Measurements from ENCODE around the gene SSTR5. TPM values are rescaled to one million over a fixed set of nuclear protein-coding genes. Genes with fewer than 3 reads are reported as not detected.

Gene SSTR5
- total RNA-seq, 4 donors from 2014 or later, result not detected

DNA sequence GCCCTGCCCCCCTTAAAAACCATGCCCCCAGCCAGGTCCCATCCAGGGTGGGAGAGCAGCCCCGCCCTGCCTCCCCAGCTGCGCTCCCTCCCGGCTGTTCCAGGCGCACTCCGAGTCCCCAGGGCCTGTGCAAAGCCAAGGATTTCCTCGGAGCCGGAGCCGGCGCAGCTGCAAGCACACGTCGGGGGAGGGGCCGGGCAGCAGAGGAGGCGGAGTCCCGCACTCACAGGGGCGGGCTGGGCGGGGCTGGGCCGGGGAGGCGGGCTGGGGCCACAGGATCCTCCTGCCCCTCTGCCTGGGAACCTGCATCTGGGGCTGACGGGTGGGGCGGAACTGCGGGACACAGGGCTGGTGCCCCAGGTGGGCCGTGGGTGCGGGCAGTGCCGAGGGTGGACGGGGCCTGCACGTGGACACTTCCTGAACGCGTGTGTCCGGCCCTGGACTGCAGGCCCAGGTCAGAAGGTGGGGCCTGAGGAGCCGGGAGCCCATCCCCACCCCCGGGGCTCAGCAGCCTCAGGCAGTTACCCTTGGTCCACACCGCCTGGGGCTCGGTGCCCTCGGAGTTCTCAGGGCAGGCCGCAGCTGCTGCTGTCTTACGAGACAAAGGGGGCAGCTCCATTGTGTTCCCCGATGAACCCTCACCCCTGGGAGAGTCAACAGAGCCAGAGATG lies 24.0 kb upstream of the SSTR5 start:
- Histone ChIP-seq H3K4me1 (peaks cover 0 to 7% of the 10 kb centered on the region in 2 donors), H3K27ac (no peak overlapping the region), H3K9me3 (no peaks in the 10 kb centered on the region), H3K4me3 (no peak overlapping the region), H3K27me3 (peaks cover 9 to 31% of the 10 kb centered on the region in 2 donors), H3K36me3 (no peaks in the 10 kb centered on the region)
- intact Hi-C loops (cut with DNase I; ENCODE audit: low total_unique reads), result no loop called here
- no peak for TF ChIP-seq POLR2A (IDR thresholded peaks at IDR 0.05)
- TF ChIP-seq, protein P1, sequence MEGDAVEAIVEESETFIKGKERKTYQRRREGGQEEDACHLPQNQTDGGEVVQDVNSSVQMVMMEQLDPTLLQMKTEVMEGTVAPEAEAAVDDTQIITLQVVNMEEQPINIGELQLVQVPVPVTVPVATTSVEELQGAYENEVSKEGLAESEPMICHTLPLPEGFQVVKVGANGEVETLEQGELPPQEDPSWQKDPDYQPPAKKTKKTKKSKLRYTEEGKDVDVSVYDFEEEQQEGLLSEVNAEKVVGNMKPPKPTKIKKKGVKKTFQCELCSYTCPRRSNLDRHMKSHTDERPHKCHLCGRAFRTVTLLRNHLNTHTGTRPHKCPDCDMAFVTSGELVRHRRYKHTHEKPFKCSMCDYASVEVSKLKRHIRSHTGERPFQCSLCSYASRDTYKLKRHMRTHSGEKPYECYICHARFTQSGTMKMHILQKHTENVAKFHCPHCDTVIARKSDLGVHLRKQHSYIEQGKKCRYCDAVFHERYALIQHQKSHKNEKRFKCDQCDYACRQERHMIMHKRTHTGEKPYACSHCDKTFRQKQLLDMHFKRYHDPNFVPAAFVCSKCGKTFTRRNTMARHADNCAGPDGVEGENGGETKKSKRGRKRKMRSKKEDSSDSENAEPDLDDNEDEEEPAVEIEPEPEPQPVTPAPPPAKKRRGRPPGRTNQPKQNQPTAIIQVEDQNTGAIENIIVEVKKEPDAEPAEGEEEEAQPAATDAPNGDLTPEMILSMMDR (IDR thresholded peaks at IDR 0.05), result no peak
- DNase-seq, result no peak

DNA sequence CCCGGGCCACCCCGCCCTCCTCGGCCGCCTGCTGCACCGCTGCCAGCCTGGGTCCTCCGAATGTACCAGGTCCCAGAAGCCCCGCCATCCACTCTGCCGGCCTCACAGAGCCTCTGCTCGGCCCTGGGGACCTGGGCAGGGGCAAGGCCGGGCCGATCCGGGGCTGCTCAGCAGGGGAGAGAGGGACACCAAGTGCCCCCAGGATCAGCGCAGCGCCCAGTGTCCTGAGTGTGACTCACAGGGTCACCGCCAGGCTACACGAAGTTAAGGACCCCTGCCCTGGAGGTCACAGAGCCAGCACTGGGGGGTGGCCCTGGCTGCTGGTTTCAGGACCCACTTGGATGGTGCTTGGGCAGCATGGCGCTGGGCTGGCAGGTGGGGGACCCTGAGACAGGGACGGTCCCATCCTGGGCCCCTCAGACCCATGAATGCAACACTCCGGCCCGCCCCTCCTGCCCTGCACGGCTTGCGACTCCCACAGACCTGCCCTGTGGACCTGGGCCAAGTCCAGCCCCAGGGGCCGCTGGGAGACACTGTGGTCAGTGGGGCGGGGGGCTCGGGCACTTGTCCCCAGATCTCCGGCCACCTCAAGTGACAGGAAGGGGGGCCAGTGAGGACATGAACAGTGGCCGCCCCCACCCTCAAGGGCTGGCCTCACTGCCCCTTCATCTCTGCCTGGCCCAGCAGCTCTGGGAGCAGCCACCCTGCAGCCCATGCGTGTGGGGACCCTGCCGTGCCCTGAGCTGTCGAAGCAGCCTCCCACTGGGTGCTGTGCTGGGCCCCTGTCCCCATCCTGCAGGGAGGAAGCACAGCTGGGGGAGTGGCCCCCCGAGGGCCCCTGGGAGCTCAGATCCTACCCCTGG lies 23.2 kb upstream of the SSTR5 start:
- H3K9me3 ChIP-seq, result no peaks in the 10 kb centered on the region
- no peak for DNase-seq
- peaks cover 9 to 23% of the 10 kb centered on the region in 2 donors for H3K27me3 ChIP-seq
- no peaks in the 10 kb centered on the region for H3K36me3 ChIP-seq
- intact Hi-C loops (cut with DNase I; ENCODE audit: low total_unique reads), result no loop called here
- H3K4me1 ChIP-seq, result peaks cover 0 to under 1% of the 10 kb centered on the region in 2 donors
- no peak overlapping the region for H3K4me3 ChIP-seq
- H3K27ac ChIP-seq, result no peak overlapping the region
- no peak for TF ChIP-seq POLR2A (IDR thresholded peaks at IDR 0.05)
- TF ChIP-seq, protein P1 (IDR thresholded peaks at IDR 0.05), result no peak

DNA sequence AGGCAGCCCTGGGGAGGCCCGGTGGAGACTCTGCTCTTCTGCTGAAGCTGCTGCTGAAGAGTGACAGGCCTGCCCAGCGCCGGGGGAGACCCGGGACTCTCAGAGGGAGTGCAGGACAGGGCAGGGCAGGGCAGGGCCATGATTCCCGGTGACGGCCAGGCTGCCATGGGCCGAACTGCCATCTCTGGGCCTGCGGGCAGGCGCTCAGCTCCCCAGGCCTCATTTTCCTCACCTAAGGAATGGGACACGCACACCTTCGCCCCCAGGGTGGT lies 22.6 kb upstream of the SSTR5 start:
- Histone ChIP-seq H3K9me3 (no peaks in the 10 kb centered on the region), H3K27me3 (peaks cover 5 to 18% of the 10 kb centered on the region in 2 donors), H3K4me3 (no peak overlapping the region), H3K36me3 (no peaks in the 10 kb centered on the region), H3K4me1 (no peaks in the 10 kb centered on the region), H3K27ac (no peak overlapping the region)
- TF ChIP-seq, protein P1 (IDR thresholded peaks at IDR 0.05), result no peak
- TF ChIP-seq POLR2A (IDR thresholded peaks at IDR 0.05), result no peak
- intact Hi-C loops (cut with DNase I; ENCODE audit: low total_unique reads), result no loop called here
- no peak for DNase-seq

DNA sequence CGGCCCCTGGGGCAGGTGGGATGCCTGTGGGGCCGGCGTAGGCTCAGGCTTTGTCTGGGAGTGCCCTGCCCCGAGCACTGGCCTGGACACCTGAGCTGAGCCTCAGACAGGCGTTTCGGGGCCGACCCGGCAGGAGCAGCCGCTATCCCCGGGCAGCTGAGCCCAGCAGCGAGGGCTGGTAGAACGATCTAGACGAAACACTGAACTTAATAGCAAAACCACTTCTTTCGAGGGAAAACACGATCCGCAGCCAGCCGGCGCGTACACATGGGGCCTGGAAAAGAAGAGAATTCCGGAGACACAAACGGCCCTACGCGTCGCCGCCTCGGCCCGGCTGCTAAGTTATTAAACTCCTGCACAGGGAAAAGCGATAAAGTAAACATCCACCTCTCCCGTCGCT lies 22.0 kb upstream of the SSTR5 start:
- Histone ChIP-seq H3K9me3 (no peaks in the 10 kb centered on the region), H3K27me3 (peaks cover 0 to 14% of the 10 kb centered on the region in 2 donors), H3K27ac (no peak overlapping the region), H3K4me3 (no peak overlapping the region), H3K36me3 (no peaks in the 10 kb centered on the region), H3K4me1 (no peaks in the 10 kb centered on the region)
- DNase-seq, result no peak
- intact Hi-C loops (cut with DNase I; ENCODE audit: low total_unique reads), result no loop called here
- TF ChIP-seq POLR2A (IDR thresholded peaks at IDR 0.05), result no peak
- TF ChIP-seq, protein P1 (IDR thresholded peaks at IDR 0.05), result no peak

DNA sequence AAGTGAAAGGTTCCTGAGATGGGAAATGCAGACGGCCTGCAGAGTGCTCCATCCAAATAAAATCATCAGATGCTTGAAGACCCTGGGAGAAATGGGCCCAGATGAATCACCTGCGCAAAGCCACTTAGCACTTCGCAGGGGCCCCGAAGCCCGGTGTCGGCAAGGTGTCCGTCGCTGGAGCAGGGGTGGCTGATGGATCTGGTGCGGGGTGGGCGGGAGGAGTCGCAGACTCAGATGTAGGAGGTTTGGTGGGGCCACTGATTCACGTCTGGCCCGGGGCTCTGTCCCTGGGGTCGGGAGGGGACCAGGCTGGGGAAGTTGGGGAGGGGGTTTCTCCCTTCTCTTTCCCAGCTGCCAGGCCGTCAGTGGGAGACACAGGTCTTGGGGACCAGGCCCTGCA lies 21.6 kb upstream of the SSTR5 start:
- peaks cover 0 to 14% of the 10 kb centered on the region in 2 donors for H3K27me3 ChIP-seq
- H3K9me3 ChIP-seq, result peaks cover 0 to 3% of the 10 kb centered on the region in 2 donors
- H3K36me3 ChIP-seq, result no peaks in the 10 kb centered on the region
- no peaks in the 10 kb centered on the region for H3K4me1 ChIP-seq
- H3K4me3 ChIP-seq, result no peak overlapping the region
- no peak for TF ChIP-seq POLR2A (IDR thresholded peaks at IDR 0.05)
- TF ChIP-seq, protein P1 (IDR thresholded peaks at IDR 0.05), result no peak
- no peak for DNase-seq
- intact Hi-C loops (cut with DNase I; ENCODE audit: low total_unique reads), result no loop called here
- no peak overlapping the region for H3K27ac ChIP-seq

All from uterus (tissue), 4 donors.